NCI-H128 (cell line): Measurements from ENCODE around the gene PABPN1.

Experiments used
- DNase-seq: peaks from one replicate; lab custom pipeline; 2025; ENCODE audit not compliant: unreplicated experiment; lab: John Stamatoyannopoulos, UW

Gene PABPN1

DNA sequence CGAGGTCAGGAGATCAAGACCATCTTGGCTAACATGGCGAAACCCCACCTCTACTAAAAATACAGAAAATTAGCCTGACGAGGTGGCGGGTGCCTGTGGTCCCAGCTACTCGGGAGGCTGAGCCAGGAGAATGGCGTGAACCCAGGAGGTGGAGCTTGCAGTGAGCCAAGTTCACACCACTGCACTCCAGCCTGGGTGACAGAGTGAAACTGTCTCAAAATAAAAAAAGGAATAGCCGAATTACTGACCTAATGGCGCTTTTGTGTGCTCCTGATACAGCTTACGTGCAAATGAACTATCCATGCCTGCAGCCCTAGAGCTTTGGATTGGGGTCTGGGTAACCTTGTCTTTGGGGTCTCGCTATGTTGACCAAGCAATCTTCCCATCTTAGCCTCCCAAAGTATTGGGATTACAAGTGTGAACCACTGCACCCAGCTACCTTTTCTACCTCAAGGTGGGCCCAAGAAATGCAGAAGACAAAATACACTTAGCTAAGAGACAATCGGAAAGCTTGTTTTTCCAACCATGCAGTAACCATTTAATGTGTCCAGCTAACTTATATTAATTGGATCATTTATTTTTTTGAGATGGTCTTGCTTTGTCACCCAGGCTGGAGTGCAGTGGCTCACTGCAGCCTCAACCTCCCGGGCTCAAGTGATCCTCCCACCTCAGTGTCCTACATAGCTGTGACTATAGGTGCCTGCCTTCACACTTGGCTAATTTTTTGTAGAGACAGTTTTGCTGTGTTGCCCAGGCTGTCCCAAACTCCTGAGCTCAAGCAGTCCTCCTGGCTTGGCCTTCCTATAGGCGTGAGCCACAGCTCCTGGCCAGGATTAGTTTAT is 5.5 kb downstream of the PABPN1 start:
- DNase-seq: no peak

DNA sequence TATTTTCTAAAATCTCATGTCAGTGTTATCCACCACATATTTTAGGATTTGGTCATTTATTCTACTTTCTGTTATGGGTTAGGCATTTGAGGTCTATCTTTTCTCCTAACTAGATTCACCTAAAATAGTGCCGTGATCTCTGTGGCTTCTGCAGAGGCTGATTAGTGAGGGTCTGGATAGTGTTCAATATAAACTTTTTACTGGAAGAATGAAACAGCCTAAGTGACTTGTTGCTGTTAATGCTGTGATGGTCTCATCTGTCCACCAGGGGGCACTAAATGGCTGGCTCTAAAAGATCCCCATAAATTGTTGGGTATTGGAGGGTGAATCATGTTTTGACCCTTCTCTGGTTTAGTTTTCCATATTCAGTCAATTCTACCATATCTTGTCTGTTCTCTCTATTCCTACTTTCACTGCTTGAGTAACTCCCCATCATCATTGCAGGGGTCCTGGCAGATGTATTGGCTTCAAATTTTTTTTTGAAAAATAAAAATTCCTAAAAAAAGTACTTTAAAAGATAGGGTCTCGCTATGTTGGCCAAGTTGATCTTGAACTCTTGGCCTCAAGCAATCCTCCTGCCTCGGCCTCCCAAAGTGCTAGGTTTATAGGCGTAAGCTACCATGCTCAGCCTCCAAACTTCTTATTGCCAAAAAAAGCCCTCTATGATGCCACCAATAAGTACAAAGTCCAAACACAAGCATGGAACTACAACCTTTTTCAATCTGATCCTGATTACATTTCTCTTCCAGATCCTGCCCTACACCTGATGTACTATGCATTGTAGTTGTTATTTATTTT is 6.9 kb downstream of the PABPN1 start:
- DNase-seq: peak; percentile 59

DNA sequence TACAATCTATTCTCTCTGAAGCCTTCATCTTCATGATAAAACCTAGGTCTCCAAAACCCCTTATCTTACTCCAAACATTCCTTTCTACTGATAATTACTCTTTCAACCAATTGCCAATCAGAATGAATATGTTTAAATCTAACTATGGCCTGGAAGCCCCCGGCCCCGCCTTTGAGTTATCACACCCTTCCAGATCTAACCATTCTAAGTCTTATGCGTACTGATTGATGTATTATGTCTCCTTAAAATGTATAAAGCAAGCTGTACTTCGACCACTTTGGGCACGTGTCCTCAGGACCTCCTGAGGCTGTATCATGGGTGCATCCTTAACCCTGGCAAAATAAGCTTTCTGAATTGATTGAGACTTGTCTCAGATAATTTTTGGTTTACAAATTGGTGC is 14.4 kb downstream of the PABPN1 start:
- DNase-seq: no peak

DNA sequence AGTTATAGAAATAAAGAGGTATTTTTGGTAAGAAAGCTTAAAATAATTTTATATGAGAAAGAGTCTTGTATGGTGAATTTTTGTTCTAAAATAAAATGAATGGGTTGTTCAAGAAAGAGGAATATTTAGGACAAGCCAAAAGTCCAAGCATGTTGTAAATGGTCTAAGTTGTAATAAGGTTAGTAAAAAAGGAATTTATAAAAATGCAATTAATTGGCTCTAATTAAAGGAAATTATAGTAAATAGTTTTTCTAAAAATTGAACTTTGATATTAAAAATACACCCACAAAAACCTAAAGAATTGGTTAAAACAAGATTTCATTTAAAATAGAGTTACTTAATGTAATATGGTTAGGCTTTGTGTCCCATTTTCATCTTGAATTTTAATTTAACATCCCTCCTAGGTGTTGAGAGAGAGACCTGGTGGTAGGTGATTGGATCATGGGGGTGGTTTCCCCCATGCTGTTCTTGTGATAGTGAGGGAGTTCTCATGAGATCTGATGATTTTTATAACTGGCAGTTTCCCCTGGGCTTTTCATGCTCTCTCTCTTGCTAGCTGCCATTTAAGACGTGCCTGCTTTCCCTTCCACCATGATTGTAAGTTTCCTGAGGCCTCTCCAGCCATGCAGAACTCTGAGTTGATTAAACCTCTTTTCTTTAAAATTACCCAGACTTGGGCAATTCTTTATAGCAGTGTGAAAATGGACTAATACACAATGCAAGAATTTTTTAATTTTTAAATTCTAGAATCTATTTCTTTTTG is 18.4 kb downstream of the PABPN1 start:
- DNase-seq: no peak

DNA sequence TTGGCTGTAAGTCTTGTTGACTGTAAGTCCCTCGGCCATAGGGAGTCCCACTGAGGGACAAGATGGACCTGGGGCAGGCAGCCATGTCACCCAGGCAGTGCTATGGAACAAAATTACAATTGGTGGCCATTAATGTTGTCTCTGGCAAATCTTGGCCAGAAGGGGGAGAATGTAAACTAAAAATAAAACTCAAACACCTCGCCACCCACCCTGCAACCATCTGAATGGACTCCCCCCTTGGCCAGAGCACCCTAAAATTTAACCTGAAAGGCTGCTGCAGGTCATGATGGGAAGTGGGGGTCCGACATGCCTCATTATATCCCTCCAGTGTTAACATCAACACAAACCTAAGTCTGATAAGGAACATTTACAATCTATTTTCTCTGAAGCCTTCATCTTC is 23.2 kb downstream of the PABPN1 start:
- DNase-seq: no peak

DNA sequence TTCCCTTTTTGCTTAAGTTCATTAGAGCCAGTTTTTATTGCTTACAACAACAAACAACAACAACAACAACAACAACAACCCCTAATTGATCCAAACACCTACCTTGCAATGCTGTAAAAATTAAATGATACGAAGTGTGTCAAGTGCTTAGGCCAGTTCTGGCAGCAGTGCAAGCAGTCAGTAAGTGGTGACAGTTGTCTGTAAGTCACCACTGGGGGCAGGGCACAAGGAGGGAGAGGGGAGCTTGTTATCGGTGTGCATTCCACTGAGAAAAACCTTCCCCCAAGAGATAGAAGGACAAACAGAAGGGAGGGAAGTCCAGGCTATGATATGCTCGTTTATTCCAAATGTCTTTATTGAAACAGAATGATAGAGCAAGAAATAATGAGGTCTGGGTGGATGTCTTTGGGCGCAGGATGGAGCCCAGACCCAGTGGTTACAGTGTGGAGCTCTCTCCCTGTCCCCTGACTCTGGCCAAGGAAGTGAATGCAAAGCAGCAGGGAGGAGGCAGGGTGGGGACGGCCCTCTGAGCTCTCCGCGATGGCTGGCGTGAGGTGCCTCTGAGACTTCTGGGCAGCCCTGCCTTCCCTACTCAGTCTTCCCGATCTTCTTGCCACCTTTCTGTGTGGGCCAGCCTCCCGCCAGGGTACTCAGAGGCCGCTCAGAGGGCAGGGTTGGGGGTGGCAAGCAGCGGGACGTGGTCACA is 24.9 kb downstream of the PABPN1 start:
- DNase-seq: no peak

DNA sequence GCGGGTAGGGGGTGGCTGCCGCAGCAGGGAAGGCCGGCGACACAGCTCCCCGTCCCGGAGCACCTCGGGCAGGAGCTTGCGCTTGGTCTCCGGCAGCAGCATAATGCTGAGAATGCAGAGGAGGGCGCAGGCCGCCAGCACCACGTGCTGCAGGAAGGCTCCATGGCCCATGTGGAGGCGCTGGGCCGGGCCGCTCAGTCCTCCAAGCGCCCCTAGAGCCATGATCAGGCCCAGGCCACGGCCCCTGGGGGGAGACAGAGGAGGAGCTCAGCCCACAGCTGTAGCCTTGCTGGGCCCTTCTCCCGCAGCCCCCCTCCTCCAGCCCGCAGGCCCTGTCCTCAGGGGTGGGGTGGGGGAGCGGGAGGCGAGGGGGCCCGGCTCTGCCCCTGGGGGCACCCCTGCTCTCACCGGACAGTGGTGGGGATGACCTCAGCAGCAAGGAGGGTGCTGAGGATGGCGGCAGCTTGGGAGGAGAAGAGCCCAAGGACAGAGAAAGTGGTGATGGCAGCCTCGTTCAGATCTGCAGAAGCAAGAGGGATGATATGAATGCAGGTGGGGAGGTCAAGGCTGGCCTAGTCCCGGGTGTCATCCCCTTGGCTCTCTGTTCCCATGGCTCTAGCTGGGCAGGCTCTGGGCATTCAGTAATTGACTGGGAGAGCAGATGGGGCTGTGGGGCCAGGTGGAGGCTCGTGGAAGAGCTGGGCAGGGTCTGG is 25.6 kb downstream of the PABPN1 start:
- DNase-seq: no peak

DNA sequence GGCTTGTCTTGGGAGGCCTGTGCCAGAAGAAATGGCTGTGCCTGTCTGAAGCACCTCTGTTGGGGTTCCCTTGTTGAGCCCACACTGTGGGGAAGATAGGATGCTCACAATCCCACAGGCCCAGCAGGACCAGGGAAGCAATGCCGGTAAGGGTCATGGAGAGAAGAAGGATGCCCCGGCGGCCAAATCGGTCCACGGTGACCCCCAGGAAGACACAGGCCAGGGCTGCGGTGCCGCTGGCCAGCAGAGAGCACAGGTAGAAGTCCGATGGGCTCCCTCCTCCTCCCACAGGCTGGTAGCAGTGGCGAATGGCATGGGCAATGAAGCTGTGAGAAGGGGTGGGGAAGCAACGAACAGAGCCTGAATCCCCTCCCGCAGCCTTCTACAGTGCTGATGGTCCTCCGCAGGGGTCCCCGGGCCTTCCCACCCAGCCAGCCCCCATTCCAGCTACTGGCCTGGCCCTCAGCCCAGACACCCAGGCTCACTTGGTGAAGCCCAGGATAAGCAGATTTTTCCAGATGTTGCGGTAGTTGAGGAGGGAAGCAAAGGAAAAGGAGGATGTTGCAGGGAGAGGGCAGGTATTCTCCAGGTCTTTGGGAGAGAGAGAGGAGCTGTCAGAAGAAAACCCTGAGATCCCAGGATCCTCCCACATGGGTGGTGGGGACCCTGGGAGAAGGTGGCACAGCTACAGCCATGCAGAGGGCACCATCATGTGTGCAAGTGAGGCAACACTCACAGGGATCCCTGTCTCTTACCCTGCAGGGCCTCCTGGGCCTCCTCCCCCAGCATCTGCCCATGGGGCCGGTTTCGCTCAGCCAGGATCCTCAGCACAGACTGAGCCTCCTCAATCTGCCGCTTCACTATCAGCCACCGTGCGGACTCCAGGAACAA is 26.4 kb downstream of the PABPN1 start:
- DNase-seq: no peak

DNA sequence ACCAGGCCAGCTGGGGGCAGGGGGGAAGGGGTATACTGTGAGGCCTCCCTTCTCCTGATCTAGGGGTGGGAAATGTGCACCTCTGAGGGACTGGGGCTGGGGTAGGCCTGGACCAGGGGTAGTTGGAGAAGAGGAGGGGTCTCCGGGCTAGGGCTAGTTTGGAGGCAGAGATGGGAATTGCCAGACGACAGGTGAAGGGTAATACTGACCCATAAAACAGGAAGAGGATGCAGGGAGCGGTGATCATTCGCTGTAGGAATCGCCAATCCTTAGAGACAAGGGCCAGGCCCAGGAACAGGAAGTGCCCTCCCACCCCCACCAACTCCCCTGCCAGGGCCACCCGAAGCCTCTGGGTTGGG is 27.0 kb downstream of the PABPN1 start:
- DNase-seq: no peak

DNA sequence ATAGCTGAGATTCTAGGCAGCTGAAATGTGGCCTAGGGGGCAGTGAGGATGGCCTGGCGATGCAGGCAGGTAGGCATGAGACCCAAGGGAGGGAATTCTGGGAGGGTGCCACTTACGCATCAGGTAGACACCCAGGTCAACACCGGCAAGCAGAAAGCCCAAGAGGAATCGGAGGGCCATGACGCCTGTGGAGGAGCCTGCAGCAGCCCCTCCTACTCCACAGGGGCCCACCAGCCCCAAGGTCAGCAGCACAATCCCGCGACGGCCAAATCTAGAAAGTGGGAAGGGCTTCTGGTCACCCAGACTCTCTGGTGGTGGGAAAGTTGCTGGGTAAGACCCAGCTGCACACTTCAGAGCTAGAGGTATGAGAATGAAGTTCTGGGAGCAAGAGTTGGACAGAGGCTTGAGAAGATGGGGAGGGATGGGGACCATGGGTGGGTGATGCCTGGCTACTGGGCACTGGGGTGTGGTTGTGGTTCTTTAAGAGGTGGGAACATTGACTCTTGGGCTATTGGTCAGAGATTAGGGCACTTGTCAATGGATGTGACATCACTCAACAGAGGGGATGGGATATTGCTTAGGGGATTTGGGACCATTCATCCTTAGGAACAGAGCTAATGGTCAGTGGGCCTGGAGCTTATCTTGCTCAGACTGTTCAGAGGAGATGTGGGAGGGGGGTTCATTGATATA is 28.0 kb downstream of the PABPN1 start:
- DNase-seq: no peak

DNA sequence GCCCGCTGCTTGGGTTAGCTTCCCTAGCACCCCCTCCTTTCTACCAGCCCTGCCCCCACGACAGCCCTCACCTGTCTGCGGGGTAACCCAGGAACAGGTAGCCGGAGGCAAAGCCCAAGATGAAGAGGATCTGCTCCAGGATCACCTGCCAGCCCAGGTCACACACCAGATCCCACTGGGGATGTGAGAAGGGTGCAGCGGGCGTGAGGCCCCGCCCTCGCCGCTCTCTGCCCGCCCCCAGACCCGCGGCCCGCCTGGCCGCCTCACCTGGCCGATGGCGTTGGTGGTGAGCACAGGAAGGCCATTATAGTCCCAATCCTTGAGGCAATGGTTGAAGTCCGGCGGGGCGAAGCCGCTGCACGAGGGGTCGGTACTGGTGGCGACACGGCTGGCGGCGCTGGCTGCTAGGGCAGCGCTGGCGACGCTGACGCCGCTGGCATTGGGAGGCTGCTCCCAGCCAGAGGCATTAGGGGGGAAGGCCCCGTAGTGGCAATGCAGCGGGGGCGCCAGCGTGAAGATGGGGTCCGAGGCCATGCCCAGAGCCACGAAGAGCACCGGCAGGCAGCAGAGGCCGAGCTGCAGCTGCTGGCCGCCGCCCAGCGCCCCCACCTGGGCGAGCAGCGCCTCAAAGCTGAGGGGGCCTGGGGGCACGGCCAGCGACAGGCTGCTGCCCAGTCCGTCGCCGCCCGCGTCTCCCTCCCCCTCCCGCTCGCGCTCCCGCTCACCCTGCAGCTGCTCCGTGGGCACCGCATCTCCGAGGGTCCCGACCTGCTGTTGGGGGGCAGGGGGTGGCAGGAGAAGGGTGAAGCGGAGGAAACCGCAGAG is 30.6 kb downstream of the PABPN1 start:
- DNase-seq: no peak

DNA sequence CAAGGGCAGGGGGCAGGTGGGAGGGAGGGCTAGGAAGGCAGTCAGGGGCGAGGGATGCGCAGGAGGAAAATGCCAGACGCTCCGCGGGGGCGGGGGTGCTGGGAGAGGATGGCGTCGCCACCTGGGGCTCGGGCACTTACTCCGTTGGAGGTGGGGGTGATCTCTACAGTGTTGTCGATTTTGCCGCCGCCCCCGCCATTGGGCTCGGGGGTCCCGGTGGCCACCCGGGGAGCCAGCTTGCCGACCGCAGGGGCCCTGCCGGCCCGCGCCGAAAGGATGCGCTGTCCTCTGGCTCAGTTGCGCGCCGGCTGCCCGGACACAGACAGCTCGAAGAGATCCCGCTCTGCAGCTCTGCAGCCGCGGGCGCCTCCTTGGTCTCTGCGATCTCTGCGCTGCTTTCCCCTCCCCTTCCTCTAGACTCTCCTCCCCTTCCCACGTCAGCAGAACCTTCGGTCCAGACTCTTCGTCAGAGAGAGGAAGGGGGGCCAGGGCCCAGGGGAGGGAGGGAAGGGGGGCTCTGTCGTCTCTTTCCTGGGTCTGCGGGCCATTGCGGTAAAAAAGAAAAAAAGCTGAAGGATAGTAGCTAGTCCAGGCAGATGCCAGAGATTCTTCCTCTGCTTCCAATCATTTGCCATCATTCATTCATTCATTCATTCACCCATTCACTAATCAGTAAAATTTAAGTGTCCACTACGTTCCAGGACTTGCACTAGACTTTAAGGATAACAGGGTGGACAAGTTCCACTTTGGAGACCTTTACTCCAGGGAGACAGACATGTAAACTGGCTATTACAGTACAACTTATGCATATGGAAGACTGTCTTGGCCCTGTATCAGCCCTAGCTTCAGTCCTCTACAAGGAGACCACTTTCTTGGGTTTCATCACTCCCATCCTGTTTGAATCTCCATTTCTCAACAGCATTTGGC is 31.5 kb downstream of the PABPN1 start, which contains the start of gene SLC22A17:
Gene SLC22A17 (minus strand): TSS at position 382 of the 927 bp plus-strand sequence.
- peak; percentile 55 for DNase-seq

DNA sequence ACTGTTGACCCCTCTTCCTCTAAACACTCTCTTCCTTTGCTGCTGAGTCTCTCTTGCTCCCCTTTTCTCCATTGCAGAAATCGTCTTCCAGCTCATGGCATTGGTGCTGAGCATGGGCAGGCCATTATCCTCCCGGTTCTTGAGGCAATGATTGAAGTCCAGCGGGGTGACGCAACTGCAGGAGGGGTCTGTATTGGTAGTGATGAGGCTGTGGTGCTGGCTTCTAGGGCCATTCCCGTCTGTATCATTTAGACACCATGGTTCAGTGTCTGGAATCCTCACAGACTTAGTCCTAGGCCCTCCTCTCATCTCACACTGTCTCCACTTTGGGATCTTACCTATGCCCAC is 32.1 kb downstream of the PABPN1 start:
- no peak for DNase-seq

DNA sequence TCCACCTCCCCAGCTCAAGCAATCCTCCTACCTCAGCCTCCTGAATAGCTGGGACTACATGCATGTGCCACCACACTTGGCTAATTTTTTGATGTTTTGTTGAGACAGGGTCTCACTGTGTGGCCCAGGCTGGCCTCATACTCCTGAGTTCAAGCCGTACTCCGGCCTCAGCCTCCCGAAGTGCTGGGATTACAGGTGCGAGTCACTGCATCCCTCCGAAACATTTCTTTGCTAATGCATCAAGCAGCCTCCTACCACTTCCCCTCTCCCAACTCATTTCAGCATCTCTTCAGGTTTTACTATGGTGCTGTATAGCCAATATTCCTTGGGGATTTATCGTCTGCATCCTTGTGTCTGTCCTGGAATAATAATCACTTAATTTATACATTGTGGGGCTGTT is 33.7 kb downstream of the PABPN1 start:
- DNase-seq: no peak

DNA sequence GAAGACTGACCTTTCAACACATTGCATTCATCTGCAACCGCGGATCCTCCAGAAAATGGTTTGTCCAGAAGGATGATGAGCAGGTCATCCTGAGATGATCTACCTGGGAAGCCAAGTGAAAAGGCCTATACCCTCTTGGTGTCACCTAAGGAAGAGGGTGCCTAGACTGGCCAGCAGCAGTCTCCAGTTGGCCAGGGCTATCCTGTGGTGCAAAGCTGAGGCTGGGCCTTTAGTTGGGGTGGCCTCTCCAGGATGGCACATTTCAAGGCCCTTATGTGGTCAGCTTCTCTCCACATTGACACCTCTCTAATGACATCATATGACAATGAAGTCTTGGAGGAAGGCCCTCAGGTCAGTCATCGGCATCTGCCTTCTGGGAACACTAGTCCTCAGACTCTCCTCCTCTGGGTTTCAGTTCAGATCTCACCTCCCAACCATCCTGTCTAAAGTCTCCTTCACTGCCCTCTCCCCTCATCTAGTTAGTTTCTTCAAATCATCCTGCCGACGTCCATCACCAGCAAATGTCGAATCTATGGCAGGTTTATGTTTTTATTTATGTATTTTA is 34.7 kb downstream of the PABPN1 start:
- no peak for DNase-seq

DNA sequence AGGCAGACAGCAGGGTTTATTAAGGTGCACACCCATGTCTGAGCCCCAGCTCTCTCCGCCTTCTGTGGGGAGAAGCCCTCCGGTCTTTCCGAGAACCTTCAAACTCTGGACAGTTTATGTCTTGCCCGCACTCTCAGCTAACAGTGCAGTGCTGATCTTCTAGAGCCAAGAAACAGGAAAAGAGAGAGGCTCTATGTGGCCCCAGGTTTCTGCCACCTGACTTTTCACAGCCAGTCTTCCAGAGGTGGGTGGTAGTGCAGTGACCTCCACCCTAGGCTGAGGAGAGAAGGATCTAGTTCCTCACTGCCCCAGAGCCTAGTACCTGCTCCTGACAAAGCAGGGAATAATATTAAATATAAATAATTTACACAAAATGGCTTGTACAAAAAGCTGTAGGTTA is 35.4 kb downstream of the PABPN1 start:
- no peak for DNase-seq

DNA sequence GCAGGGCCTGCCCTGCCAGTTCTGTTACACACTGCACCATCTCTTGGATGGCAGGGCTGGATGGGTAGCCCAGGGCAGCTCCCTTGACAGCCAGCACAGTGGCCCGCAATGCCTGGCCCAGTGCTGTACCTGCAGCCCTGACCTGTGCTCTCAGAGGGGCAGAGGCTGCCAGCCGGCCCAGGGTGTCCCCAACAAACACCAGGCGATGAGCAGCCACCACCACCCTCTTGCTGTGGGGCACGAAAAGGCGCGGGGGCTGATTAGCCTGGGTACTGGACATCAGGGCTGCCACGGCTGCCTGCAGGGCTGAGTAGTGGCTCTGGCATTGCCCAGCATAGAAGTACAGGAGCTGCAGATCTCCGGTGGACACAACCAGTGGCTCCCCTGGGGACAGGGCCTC is 36.0 kb downstream of the PABPN1 start:
- DNase-seq: no peak
